HepG2 (cell line): Measurements from ENCODE around the gene POU6F1. TPM values are rescaled to one million over a fixed set of nuclear protein-coding genes. Genes with fewer than 3 reads are reported as not detected.

Experiments used
- CHD4 ChIP-seq: fragments of 200-600 bp; sonication (generic); IDR thresholded peaks from 2 replicates; pipeline ENCODE4 v1.7.0; 2017; ENCODE audit warnings: mild to moderate bottlenecking, low read length, borderline replicate concordance
- DNMT1 ChIP-seq: sonication (generic); formaldehyde crosslinking; IDR thresholded peaks from 2 replicates; pipeline ENCODE4 v1.5.1; 2020; ENCODE audit warnings: mild to moderate bottlenecking, missing genetic modification reagents
- FOXC1 ChIP-seq: sonication (generic); formaldehyde crosslinking; IDR thresholded peaks from 2 replicates; pipeline ENCODE4 v1.8.0; 2022; ENCODE audit warnings: mild to moderate bottlenecking, missing genetic modification reagents, borderline replicate concordance
- FOXO4 ChIP-seq: sonication (generic); formaldehyde crosslinking; conservative IDR thresholded peaks from 2 replicates; pipeline ENCODE4 v1.8.1; 2023; ENCODE audit warnings: missing genetic modification reagents
- REXO4 ChIP-seq: sonication (generic); formaldehyde crosslinking; IDR thresholded peaks from 2 replicates; pipeline ENCODE4 v1.8.0; 2022; ENCODE audit warnings: missing genetic modification reagents, mild to moderate bottlenecking, borderline replicate concordance
- TCF7 ChIP-seq: sonication (generic); IDR thresholded peaks from 2 replicates; pipeline ENCODE4 v1.6.1; 2016; ENCODE audit warnings: antibody characterized with exemption, low read depth
- ZBTB7B ChIP-seq: sonication (generic); formaldehyde crosslinking; IDR thresholded peaks from 2 replicates; pipeline ENCODE4 v1.4.0; 2020; ENCODE audit warnings: missing genetic modification reagents
- ZEB1 ChIP-seq: IDR thresholded peaks from 2 replicates; pipeline ENCODE4 v1.6.1; 2012; ENCODE audit warnings: mild to moderate bottlenecking, low read depth, inconsistent platforms; ENCODE audit not compliant: insufficient replicate concordance
- ZNF232 ChIP-seq: sonication (generic); formaldehyde crosslinking; IDR thresholded peaks from 2 replicates; pipeline ENCODE4 v1.4.0; 2020; ENCODE audit warnings: missing genetic modification reagents, borderline replicate concordance
- ZNF296 ChIP-seq: sonication (generic); formaldehyde crosslinking; conservative IDR thresholded peaks from 2 replicates; pipeline ENCODE4 v1.5.0; 2020; ENCODE audit warnings: mild to moderate bottlenecking, missing genetic modification reagents
- ZNF414 ChIP-seq: sonication (generic); formaldehyde crosslinking; IDR thresholded peaks from 2 replicates; pipeline ENCODE4 v1.5.0; 2020; ENCODE audit warnings: missing genetic modification reagents
- ZNF431 ChIP-seq: sonication (generic); formaldehyde crosslinking; IDR thresholded peaks from 2 replicates; pipeline ENCODE4 v1.9.0; 2022; ENCODE audit warnings: missing genetic modification reagents, low read depth, mild to moderate bottlenecking, borderline replicate concordance
- ZNF496 ChIP-seq: sonication (generic); formaldehyde crosslinking; IDR thresholded peaks from 2 replicates; pipeline ENCODE4 v1.8.1; 2023; ENCODE audit warnings: mild to moderate bottlenecking, moderate library complexity, missing genetic modification reagents; ENCODE audit not compliant: insufficient replicate concordance
- ZNF530 ChIP-seq: sonication (generic); formaldehyde crosslinking; IDR thresholded peaks from 2 replicates; pipeline ENCODE4 v1.5.0; 2020; ENCODE audit warnings: low read depth, mild to moderate bottlenecking, missing genetic modification reagents
- ZNF562 ChIP-seq: sonication (generic); formaldehyde crosslinking; IDR thresholded peaks from 2 replicates; pipeline ENCODE4 v1.8.0; 2022; ENCODE audit warnings: missing genetic modification reagents, borderline replicate concordance
- polyA plus RNA-seq, 8 experiments: library from polyadenylated mRNA; depleted of rRNA in 3 of 8; stranded (reverse) in 7 of 8; unstranded in 1 of 8; fragments of >200 nt; fragmentation: Illumina TruSeq in 4 of 8; extraction: Trizol in 4 of 8; gene quantifications; 2 replicates each; pipeline versions ENCODE4 v1.2.1 to v1.2.3, GENCODE V29; 2011 to 2016; ENCODE audit warnings: low read depth in 4 of 8, missing spikeins in 1 of 8, mixed read lengths in 1 of 8; ENCODE audit not compliant: insufficient read depth in 1 of 8
- total RNA-seq, 5 experiments: library from RNA; depleted of rRNA; stranded (reverse); fragments of >200 nt; fragmentation: Illumina TruSeq; extraction: Trizol; gene quantifications; 2 replicates each; pipeline ENCODE4 v1.2.3, GENCODE V29; 2016; ENCODE audit warnings: low read depth in 1 of 5
- TF ChIP-seq, protein P1 (sequence below): fragments of 450-650 bp; IDR thresholded peaks from 2 replicates; pipeline ENCODE4 v1.6.1; 2017
- TF ChIP-seq, protein P2 (sequence below): sonication (generic); formaldehyde crosslinking; IDR thresholded peaks from 2 replicates; pipeline ENCODE4 v1.4.0; 2020; ENCODE audit warnings: mild to moderate bottlenecking, missing genetic modification reagents
- TF ChIP-seq, protein P3 (sequence below): sonication (generic); formaldehyde crosslinking; IDR thresholded peaks from 2 replicates; pipeline ENCODE4 v1.5.0; 2020; ENCODE audit warnings: mild to moderate bottlenecking, missing genetic modification reagents, borderline replicate concordance
- TF ChIP-seq, protein P4 (sequence below): sonication (generic); formaldehyde crosslinking; IDR thresholded peaks from 2 replicates; pipeline ENCODE4 v1.5.1; 2020; ENCODE audit warnings: missing genetic modification reagents, mild to moderate bottlenecking, borderline replicate concordance

The POU6F1 gene
- total and polyA plus RNA-seq, 2 of the 13 experiments (the other 11 are each of a cell fraction or from before 2014, with no cell fraction given), result 0.48 to 0.51 TPM

DNA sequence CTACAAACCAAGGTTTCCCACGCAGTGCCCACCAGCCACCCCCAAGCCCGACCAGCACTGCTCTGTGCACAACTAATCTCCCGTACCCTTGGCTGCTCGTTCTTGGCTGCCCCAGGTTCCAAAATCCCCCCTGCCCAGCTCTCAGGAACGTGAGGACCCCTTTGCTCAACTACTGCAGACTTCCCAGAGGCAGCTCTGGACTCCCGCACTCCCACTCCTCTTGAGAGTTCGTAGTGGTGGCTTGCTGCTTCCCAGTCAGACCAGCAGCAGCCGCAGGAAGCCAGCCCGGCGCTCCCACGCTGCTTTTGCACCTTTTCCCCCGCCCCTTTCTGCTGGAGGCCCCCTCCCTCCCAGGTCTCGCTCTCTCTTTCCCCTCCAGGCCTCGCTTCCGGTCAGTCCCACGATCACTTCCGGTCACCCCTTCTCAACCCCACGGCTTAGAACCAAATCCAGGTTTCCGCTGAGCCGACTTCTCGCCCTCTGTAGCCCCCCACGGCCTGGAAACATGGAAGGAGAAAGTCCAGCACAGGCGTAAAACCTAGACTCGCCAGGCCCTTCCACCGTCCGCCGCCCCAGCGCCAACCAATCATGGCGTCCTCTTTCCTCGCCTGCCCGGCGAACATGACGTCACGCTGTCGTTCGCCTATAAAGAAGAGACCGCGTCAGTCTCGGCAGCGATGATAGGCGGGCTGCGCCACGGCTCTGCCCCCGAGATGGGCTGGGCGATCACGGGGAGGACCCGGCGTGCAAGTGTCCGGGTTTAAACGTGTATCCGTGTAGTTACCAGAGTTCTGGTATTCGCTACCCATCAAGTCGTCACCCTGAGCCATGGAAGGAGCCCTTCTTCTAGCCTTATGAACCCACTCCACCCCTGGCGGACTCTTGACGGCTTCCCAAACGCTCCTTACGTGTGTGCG, 45.1 kb downstream of the POU6F1 start, which contains the start of gene TFCP2 (continued):
- TF ChIP-seq, protein P1, sequence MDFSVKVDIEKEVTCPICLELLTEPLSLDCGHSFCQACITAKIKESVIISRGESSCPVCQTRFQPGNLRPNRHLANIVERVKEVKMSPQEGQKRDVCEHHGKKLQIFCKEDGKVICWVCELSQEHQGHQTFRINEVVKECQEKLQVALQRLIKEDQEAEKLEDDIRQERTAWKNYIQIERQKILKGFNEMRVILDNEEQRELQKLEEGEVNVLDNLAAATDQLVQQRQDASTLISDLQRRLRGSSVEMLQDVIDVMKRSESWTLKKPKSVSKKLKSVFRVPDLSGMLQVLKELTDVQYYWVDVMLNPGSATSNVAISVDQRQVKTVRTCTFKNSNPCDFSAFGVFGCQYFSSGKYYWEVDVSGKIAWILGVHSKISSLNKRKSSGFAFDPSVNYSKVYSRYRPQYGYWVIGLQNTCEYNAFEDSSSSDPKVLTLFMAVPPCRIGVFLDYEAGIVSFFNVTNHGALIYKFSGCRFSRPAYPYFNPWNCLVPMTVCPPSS, result no peak
- TF ChIP-seq ZNF296 (CRISPR knock-in tag) (no peak), ZNF232 (CRISPR knock-in tag) (no peak; the same call in 1 of the 2 replicates), DNMT1 (CRISPR knock-in tag) (peak; percentile 42; the same call in 1 of the 2 replicates), CHD4 (no peak), ZEB1 (peak; percentile 63), ZNF530 (CRISPR knock-in tag) (no peak), ZBTB7B (CRISPR knock-in tag) (peak; percentile 59; the same call in 1 of the 2 replicates), ZNF414 (CRISPR knock-in tag) (peak; percentile 18; the same call in 1 of the 2 replicates), FOXO4 (no peak), ZNF431 (CRISPR knock-in tag) (peak; percentile 87; the same call in 1 of the 2 replicates), REXO4 (CRISPR knock-in tag) (no peak), ZNF562 (CRISPR knock-in tag) (no peak), TCF7 (no peak), FOXC1 (CRISPR knock-in tag) (no peak; the same call in 1 of the 2 replicates), ZNF496 (CRISPR knock-in tag) (no peak)
- TF ChIP-seq, protein P2, sequence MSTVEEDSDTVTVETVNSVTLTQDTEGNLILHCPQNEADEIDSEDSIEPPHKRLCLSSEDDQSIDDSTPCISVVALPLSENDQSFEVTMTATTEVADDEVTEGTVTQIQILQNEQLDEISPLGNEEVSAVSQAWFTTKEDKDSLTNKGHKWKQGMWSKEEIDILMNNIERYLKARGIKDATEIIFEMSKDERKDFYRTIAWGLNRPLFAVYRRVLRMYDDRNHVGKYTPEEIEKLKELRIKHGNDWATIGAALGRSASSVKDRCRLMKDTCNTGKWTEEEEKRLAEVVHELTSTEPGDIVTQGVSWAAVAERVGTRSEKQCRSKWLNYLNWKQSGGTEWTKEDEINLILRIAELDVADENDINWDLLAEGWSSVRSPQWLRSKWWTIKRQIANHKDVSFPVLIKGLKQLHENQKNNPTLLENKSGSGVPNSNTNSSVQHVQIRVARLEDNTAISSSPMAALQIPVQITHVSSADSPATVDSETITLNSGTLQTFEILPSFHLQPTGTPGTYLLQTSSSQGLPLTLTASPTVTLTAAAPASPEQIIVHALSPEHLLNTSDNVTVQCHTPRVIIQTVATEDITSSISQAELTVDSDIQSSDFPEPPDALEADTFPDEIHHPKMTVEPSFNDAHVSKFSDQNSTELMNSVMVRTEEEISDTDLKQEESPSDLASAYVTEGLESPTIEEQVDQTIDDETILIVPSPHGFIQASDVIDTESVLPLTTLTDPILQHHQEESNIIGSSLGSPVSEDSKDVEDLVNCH (CRISPR knock-in tag), result no peak
- TF ChIP-seq, protein P3, sequence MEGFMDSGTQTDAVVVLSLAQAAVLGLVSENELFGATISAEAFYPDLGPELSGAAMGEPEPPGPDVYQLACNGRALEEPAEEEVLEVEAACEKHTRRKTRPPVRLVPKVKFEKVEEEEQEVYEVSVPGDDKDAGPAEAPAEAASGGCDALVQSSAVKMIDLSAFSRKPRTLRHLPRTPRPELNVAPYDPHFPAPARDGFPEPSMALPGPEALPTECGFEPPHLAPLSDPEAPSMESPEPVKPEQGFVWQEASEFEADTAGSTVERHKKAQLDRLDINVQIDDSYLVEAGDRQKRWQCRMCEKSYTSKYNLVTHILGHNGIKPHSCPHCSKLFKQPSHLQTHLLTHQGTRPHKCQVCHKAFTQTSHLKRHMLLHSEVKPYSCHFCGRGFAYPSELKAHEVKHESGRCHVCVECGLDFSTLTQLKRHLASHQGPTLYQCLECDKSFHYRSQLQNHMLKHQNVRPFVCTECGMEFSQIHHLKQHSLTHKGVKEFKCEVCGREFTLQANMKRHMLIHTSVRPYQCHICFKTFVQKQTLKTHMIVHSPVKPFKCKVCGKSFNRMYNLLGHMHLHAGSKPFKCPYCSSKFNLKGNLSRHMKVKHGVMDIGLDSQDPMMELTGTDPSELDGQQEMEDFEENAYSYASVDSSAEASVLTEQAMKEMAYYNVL (CRISPR knock-in tag), result peak; percentile 36; the same call in 1 of the 2 replicates
- TF ChIP-seq, protein P4, sequence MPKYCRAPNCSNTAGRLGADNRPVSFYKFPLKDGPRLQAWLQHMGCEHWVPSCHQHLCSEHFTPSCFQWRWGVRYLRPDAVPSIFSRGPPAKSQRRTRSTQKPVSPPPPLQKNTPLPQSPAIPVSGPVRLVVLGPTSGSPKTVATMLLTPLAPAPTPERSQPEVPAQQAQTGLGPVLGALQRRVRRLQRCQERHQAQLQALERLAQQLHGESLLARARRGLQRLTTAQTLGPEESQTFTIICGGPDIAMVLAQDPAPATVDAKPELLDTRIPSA (CRISPR knock-in tag), result no peak
